Gastrocnemius medialis (tissue), 4 donors: ENCODE measurements around the gene ZBTB18.

Experiments used
- POLR2A ChIP-seq, 2 donors: fragments of 450-650 bp; IDR thresholded peaks; one replicate each; pipeline ENCODE4 v1.6.1; 2017; ENCODE audit warnings: antibody characterized with exemption in 2 of 2, mild to moderate bottlenecking in 2 of 2, moderate library complexity in 2 of 2
- TF ChIP-seq, protein P1 (sequence below), 5 experiments: fragments of 450-650 bp in 3 of 5; fragments of 200-600 bp in 2 of 5; sonication (generic) in 2 of 5; IDR thresholded peaks in 4 of 5; conservative IDR thresholded peaks in 1 of 5; 1 replicate in 4 of 5; 2 replicates in 1 of 5; pipeline ENCODE4 v1.5.1; 2016 to 2019; ENCODE audit warnings: antibody characterized with exemption in 5 of 5, mild to moderate bottlenecking in 3 of 5, moderate library complexity in 3 of 5

DNA sequence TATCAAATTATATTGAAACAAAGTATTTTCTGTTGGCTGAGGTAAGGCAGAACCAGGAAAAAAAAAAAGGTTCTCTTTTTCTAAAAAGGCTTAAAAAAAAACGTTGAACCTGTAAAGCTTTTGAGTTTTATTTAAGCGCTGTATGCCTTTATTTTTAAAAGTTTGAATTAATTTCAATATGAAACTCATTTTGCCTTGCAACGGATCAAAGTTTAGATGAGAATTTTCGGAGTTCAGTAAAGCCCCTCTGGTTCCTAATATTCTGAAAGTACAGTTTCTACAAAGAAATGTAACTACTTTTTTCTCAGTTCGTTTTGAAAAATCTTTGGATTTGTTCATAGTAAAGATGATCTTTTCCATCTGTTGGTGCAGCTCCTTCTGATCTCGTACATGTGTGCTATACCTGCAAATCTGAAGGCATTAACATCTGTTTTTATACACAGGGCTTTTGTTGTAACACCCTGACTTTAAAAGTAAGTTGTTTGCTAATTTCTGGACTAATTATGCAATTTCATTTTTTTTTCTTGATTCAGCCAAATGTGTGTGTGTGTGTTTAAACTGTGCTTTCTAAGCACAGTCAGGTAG, 1.7 kb downstream of the ZBTB18 start:
- no peak for TF ChIP-seq POLR2A (IDR thresholded peaks at IDR 0.05)
- TF ChIP-seq, protein P1, sequence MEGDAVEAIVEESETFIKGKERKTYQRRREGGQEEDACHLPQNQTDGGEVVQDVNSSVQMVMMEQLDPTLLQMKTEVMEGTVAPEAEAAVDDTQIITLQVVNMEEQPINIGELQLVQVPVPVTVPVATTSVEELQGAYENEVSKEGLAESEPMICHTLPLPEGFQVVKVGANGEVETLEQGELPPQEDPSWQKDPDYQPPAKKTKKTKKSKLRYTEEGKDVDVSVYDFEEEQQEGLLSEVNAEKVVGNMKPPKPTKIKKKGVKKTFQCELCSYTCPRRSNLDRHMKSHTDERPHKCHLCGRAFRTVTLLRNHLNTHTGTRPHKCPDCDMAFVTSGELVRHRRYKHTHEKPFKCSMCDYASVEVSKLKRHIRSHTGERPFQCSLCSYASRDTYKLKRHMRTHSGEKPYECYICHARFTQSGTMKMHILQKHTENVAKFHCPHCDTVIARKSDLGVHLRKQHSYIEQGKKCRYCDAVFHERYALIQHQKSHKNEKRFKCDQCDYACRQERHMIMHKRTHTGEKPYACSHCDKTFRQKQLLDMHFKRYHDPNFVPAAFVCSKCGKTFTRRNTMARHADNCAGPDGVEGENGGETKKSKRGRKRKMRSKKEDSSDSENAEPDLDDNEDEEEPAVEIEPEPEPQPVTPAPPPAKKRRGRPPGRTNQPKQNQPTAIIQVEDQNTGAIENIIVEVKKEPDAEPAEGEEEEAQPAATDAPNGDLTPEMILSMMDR (IDR thresholded peaks at IDR 0.05 in 4 of 5, conservative IDR thresholded peaks at IDR 0.05 in 1 of 5) = no peak
